ENCODE results near the gene DAG1.

The DAG1 gene

GRCh38 chr3:49554633-49555265 lies 84.7 kb downstream of the DAG1 start:
- peak in 1 of 2 experiments; percentile 34 for DNase-seq

- no peak for DNase-seq
Measured at GRCh38 chr3:49556500-49557275, 86.6 kb downstream of the DAG1 start.

GRCh38 chr3:49563040-49563578 lies 93.0 kb downstream of the DAG1 start:
- DNase-seq = no peak

GRCh38 chr3:49563766-49564165 lies 93.7 kb downstream of the DAG1 start:
- DNase-seq = no peak

GRCh38 chr3:49566312-49566711 lies 96.2 kb downstream of the DAG1 start:
- no peak for DNase-seq

- no peak for DNase-seq
Measured at GRCh38 chr3:49567406-49567805, 97.3 kb downstream of the DAG1 start.

GRCh38 chr3:49568965-49569364 lies 98.9 kb downstream of the DAG1 start:
- DNase-seq = no peak

- DNase-seq = no peak
Measured at GRCh38 chr3:49570028-49570654, 100.1 kb downstream of the DAG1 start.

GRCh38 chr3:49582177-49582576 lies 112.1 kb downstream of the DAG1 start:
- no peak for DNase-seq
